Gastrocnemius medialis (tissue), 4 donors: ENCODE results near the gene SIL1.

Experiments used
- POLR2A ChIP-seq, 2 donors: fragments of 450-650 bp; IDR thresholded peaks; one replicate each; pipeline ENCODE4 v1.6.1; 2017; ENCODE audit warnings: antibody characterized with exemption in 2 of 2, mild to moderate bottlenecking in 2 of 2, moderate library complexity in 2 of 2
- TF ChIP-seq, protein P1 (sequence below), 5 experiments: fragments of 450-650 bp in 3 of 5; fragments of 200-600 bp in 2 of 5; sonication (generic) in 2 of 5; IDR thresholded peaks in 4 of 5; conservative IDR thresholded peaks in 1 of 5; 1 replicate in 4 of 5; 2 replicates in 1 of 5; pipeline ENCODE4 v1.5.1; 2016 to 2019; ENCODE audit warnings: antibody characterized with exemption in 5 of 5, mild to moderate bottlenecking in 3 of 5, moderate library complexity in 3 of 5

DNA sequence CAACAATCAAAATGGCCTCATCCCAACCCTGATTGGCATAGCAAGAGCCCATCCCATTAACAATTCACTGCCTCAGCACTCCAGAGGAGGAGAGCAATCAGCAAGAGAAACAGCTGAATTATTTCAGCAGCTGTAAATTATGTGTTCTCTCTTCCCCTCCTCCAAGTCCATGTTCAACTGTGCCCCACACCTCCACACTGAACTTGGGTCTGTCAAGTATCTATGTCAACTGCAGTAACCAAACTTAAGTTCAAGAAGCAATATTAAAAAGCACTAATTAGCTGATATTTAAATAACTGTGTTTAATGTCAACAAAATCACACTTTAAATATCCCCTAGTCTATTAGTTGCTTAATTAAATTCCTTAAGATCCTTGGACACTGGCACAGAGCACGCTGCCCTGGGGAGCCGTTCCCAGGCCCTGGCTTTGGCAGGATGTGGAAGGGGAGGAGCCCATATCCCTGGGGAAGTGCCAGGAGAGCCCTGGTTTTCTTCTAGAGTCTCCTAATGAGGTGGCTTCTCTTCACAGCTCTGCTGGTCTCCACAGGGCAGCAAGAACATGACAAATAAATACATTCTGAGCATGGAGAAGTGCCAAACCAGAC lies 50.6 kb downstream of the SIL1 start:
- TF ChIP-seq, protein P1, sequence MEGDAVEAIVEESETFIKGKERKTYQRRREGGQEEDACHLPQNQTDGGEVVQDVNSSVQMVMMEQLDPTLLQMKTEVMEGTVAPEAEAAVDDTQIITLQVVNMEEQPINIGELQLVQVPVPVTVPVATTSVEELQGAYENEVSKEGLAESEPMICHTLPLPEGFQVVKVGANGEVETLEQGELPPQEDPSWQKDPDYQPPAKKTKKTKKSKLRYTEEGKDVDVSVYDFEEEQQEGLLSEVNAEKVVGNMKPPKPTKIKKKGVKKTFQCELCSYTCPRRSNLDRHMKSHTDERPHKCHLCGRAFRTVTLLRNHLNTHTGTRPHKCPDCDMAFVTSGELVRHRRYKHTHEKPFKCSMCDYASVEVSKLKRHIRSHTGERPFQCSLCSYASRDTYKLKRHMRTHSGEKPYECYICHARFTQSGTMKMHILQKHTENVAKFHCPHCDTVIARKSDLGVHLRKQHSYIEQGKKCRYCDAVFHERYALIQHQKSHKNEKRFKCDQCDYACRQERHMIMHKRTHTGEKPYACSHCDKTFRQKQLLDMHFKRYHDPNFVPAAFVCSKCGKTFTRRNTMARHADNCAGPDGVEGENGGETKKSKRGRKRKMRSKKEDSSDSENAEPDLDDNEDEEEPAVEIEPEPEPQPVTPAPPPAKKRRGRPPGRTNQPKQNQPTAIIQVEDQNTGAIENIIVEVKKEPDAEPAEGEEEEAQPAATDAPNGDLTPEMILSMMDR (IDR thresholded peaks at IDR 0.05 in 4 of 5, conservative IDR thresholded peaks at IDR 0.05 in 1 of 5), result no peak
- TF ChIP-seq POLR2A (IDR thresholded peaks at IDR 0.05), result no peak
